ENCODE results near the gene PFDN5.

DNA sequence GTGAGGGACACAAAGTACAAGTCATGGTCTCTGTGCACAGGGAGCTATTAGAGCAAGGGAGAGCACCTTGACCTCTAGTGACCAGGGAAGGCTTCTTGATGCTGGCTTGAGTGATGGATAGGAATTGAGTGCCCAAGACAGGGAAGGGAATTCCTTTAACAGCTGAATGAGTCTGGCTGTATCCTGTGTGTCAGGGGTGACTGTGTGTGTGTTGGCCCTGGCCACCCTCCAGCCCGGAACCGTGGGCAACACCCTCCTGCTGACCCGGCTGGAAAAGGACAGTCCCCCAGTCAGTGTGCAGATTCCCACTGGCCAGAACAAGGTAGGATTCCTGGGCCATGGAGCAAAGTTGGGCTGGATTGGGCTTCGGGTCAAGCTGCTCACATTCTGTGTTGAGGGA is 5.5 kb upstream of the PFDN5 start:
- TF ChIP-seq, protein P1, sequence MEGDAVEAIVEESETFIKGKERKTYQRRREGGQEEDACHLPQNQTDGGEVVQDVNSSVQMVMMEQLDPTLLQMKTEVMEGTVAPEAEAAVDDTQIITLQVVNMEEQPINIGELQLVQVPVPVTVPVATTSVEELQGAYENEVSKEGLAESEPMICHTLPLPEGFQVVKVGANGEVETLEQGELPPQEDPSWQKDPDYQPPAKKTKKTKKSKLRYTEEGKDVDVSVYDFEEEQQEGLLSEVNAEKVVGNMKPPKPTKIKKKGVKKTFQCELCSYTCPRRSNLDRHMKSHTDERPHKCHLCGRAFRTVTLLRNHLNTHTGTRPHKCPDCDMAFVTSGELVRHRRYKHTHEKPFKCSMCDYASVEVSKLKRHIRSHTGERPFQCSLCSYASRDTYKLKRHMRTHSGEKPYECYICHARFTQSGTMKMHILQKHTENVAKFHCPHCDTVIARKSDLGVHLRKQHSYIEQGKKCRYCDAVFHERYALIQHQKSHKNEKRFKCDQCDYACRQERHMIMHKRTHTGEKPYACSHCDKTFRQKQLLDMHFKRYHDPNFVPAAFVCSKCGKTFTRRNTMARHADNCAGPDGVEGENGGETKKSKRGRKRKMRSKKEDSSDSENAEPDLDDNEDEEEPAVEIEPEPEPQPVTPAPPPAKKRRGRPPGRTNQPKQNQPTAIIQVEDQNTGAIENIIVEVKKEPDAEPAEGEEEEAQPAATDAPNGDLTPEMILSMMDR (IDR thresholded peaks at IDR 0.05; ENCODE audit: low read depth, low read length), result no peak
- TF ChIP-seq, protein P2, sequence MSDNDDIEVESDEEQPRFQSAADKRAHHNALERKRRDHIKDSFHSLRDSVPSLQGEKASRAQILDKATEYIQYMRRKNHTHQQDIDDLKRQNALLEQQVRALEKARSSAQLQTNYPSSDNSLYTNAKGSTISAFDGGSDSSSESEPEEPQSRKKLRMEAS (IDR thresholded peaks at IDR 0.05; ENCODE audit: low read depth, low read length), result no peak
- no peak for TF ChIP-seq MYC (IDR thresholded peaks at IDR 0.05; ENCODE audit: low read depth, low read length)
